Activated CD8-positive, alpha-beta memory T cell treated with anti-CD3 and anti-CD28 coated beads, Interleukin-2, amount 50 U/mL, for 48 hours (primary cell): Measurements from ENCODE around the gene TXNRD3.

Experiments
- DNase-seq: peaks from one replicate; pipeline ENCODE4 v3.0.0-alpha.2; 2020

The TXNRD3 gene

GRCh38 chr3:126580746-126581145, 74.2 kb downstream of the TXNRD3 start:
- no peak for DNase-seq

GRCh38 chr3:126578702-126579101, 76.2 kb downstream of the TXNRD3 start:
- DNase-seq: no peak

GRCh38 chr3:126577261-126577660, 77.7 kb downstream of the TXNRD3 start:
- no peak for DNase-seq

- no peak for DNase-seq
Observed at GRCh38 chr3:126573492-126574117, 81.3 kb downstream of the TXNRD3 start.

- no peak for DNase-seq
Observed at GRCh38 chr3:126571078-126571477, 83.8 kb downstream of the TXNRD3 start.

- DNase-seq: peak; percentile 43
Observed at GRCh38 chr3:126570103-126570541, 84.8 kb downstream of the TXNRD3 start.

- no peak for DNase-seq
Observed at GRCh38 chr3:126569390-126569975, 85.4 kb downstream of the TXNRD3 start.

GRCh38 chr3:126568776-126569342, 86.1 kb downstream of the TXNRD3 start:
- no peak for DNase-seq

GRCh38 chr3:126567696-126568438, 87.1 kb downstream of the TXNRD3 start:
- DNase-seq: no peak

GRCh38 chr3:126562737-126563276, 92.1 kb downstream of the TXNRD3 start:
- no peak for DNase-seq

- peak; percentile 15 for DNase-seq
Observed at GRCh38 chr3:126558336-126559071, 96.4 kb downstream of the TXNRD3 start, which contains the start of gene C3orf22. TSS of gene C3orf22 (minus strand) at chr3:126558932. CDS start at chr3:126553390, 5,542 bp downstream.

- peak; percentile 22 for DNase-seq
Observed at GRCh38 chr3:126557761-126558160, 97.2 kb downstream of the TXNRD3 start.

GRCh38 chr3:126557415-126557745, 97.5 kb downstream of the TXNRD3 start:
- DNase-seq: no peak
